Measurements from ENCODE around the gene ZPR1.

DNA sequence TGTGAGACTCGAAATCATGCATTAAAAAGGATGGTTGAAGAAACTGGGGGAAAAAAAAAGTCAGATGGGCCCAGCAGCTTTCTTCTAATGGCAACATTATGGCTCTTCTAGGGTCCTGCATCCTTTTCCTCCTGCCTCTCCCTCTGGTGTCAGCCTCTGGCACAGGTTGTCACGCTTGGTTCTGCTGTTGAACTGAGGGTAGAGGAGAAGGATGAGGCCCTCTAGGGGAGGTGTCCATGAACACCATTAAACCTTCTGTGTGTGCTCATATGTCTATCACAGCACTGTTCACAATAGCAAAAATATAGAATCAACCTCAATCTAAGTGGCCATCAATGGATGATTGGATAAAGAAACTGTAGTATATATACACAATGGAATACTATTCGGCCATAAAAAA is 51.1 kb downstream of the ZPR1 start:
- TF ChIP-seq EZH2 (IDR thresholded peaks at IDR 0.05; ENCODE audit: insufficient read depth, poor library complexity, severe bottlenecking) (no peak), EZH2phosphoT487 (IDR thresholded peaks at IDR 0.05; ENCODE audit: insufficient read depth, low read depth) (no peak)
